ENCODE measurements around the gene PHACTR1. TPM values are rescaled to one million over a fixed set of nuclear protein-coding genes. Genes with fewer than 3 reads are reported as not detected.

PHACTR1 gene
- total RNA-seq, 1 donor from 2014 or later: 0.26 TPM

- no peak overlapping the region for H3K4me3 Mint-ChIP-seq
- H3K9me3 Mint-ChIP-seq: no peaks in the 10 kb centered on the region
- no peak for DNase-seq
- H3K36me3 Mint-ChIP-seq (ENCODE audit: low read depth): no peaks in the 10 kb centered on the region
- intact Hi-C loops (cut with micrococcal nuclease): no loop called here
- no peak overlapping the region for H3K27ac Mint-ChIP-seq
- H3K27me3 Mint-ChIP-seq: no peaks in the 10 kb centered on the region
- no peaks in the 10 kb centered on the region for H3K4me1 Mint-ChIP-seq
Observed at GRCh38 chr6:12832226-12832735, 115.7 kb downstream of the PHACTR1 start.

- DNase-seq: no peak
- H3K9me3 Mint-ChIP-seq: no peaks in the 10 kb centered on the region
- intact Hi-C loops (cut with micrococcal nuclease): no loop called here
- H3K27ac Mint-ChIP-seq: no peak overlapping the region
- H3K4me3 Mint-ChIP-seq: no peak overlapping the region
- no peaks in the 10 kb centered on the region for H3K4me1 Mint-ChIP-seq
- H3K36me3 Mint-ChIP-seq (ENCODE audit: low read depth): no peaks in the 10 kb centered on the region
- no peaks in the 10 kb centered on the region for H3K27me3 Mint-ChIP-seq
Observed at GRCh38 chr6:12836009-12836408, 119.4 kb downstream of the PHACTR1 start.

- no peaks in the 10 kb centered on the region for H3K27me3 Mint-ChIP-seq
- no peak for DNase-seq
- no peaks in the 10 kb centered on the region for H3K9me3 Mint-ChIP-seq
- H3K36me3 Mint-ChIP-seq (ENCODE audit: low read depth): no peaks in the 10 kb centered on the region
- intact Hi-C loops (cut with micrococcal nuclease): no loop called here
- no peaks in the 10 kb centered on the region for H3K4me1 Mint-ChIP-seq
- H3K4me3 Mint-ChIP-seq: no peak overlapping the region
- H3K27ac Mint-ChIP-seq: no peak overlapping the region
Observed at GRCh38 chr6:12841619-12842018, 125.1 kb downstream of the PHACTR1 start.

- intact Hi-C loops (cut with micrococcal nuclease): no loop called here
- no peak for DNase-seq
- Mint-ChIP-seq H3K4me1 (no peaks in the 10 kb centered on the region), H3K27me3 (no peaks in the 10 kb centered on the region), H3K4me3 (no peak overlapping the region), H3K9me3 (no peaks in the 10 kb centered on the region), H3K27ac (no peak overlapping the region), H3K36me3 (ENCODE audit: low read depth) (no peaks in the 10 kb centered on the region)
Observed at GRCh38 chr6:12842114-12842513, 125.5 kb downstream of the PHACTR1 start.

GRCh38 chr6:12842658-12843057, 126.1 kb downstream of the PHACTR1 start:
- H3K9me3 Mint-ChIP-seq: no peaks in the 10 kb centered on the region
- H3K27ac Mint-ChIP-seq: no peak overlapping the region
- intact Hi-C loops (cut with micrococcal nuclease): no loop called here
- no peak for DNase-seq
- no peak overlapping the region for H3K4me3 Mint-ChIP-seq
- no peaks in the 10 kb centered on the region for H3K27me3 Mint-ChIP-seq
- no peaks in the 10 kb centered on the region for H3K4me1 Mint-ChIP-seq
- no peaks in the 10 kb centered on the region for H3K36me3 Mint-ChIP-seq (ENCODE audit: low read depth)

GRCh38 chr6:12844284-12845223, 128.0 kb downstream of the PHACTR1 start:
- no peak for DNase-seq
- intact Hi-C loops (cut with micrococcal nuclease): no loop called here
- no peaks in the 10 kb centered on the region for H3K9me3 Mint-ChIP-seq
- H3K27me3 Mint-ChIP-seq: peaks cover 2% of the 10 kb centered on the region
- no peak overlapping the region for H3K27ac Mint-ChIP-seq
- no peaks in the 10 kb centered on the region for H3K36me3 Mint-ChIP-seq (ENCODE audit: low read depth)
- H3K4me1 Mint-ChIP-seq: no peaks in the 10 kb centered on the region
- H3K4me3 Mint-ChIP-seq: no peak overlapping the region

- Mint-ChIP-seq H3K27me3 (peaks cover 4% of the 10 kb centered on the region), H3K4me1 (no peaks in the 10 kb centered on the region), H3K27ac (no peak overlapping the region), H3K36me3 (ENCODE audit: low read depth) (no peaks in the 10 kb centered on the region), H3K4me3 (no peak overlapping the region), H3K9me3 (no peaks in the 10 kb centered on the region)
- no peak for DNase-seq
- intact Hi-C loops (cut with micrococcal nuclease): no loop called here
Observed at GRCh38 chr6:12845224-12846004, 128.8 kb downstream of the PHACTR1 start.

- Mint-ChIP-seq H3K27me3 (peaks cover 4% of the 10 kb centered on the region), H3K4me3 (no peak overlapping the region), H3K4me1 (no peaks in the 10 kb centered on the region), H3K27ac (no peak overlapping the region), H3K9me3 (no peaks in the 10 kb centered on the region), H3K36me3 (ENCODE audit: low read depth) (no peaks in the 10 kb centered on the region)
- intact Hi-C loops (cut with micrococcal nuclease): no loop called here
- DNase-seq: no peak
Observed at GRCh38 chr6:12848964-12849808, 132.6 kb downstream of the PHACTR1 start.

GRCh38 chr6:12849809-12850198, 133.2 kb downstream of the PHACTR1 start:
- H3K4me1 Mint-ChIP-seq: no peaks in the 10 kb centered on the region

GRCh38 chr6:12851123-12851695, 134.6 kb downstream of the PHACTR1 start:
- intact Hi-C loops (cut with micrococcal nuclease): no loop called here
- H3K4me1 Mint-ChIP-seq: no peaks in the 10 kb centered on the region
- DNase-seq: no peak
- H3K36me3 Mint-ChIP-seq (ENCODE audit: low read depth): no peaks in the 10 kb centered on the region
- no peak overlapping the region for H3K27ac Mint-ChIP-seq
- peaks cover 4% of the 10 kb centered on the region for H3K27me3 Mint-ChIP-seq
- no peaks in the 10 kb centered on the region for H3K9me3 Mint-ChIP-seq
- no peak overlapping the region for H3K4me3 Mint-ChIP-seq

More at GRCh38 chr6:12849809-12850198, 133.2 kb downstream of the PHACTR1 start:
- DNase-seq: no peak
- intact Hi-C loops (cut with micrococcal nuclease): no loop called here
- H3K27ac Mint-ChIP-seq: no peak overlapping the region
- H3K9me3 Mint-ChIP-seq: no peaks in the 10 kb centered on the region
- peaks cover 4% of the 10 kb centered on the region for H3K27me3 Mint-ChIP-seq
- no peak overlapping the region for H3K4me3 Mint-ChIP-seq
- H3K36me3 Mint-ChIP-seq (ENCODE audit: low read depth): no peaks in the 10 kb centered on the region

GRCh38 chr6:12861603-12862002, 145.0 kb downstream of the PHACTR1 start:
- no peak for DNase-seq
- Mint-ChIP-seq H3K4me3 (no peak overlapping the region), H3K36me3 (ENCODE audit: low read depth) (no peaks in the 10 kb centered on the region), H3K27me3 (no peaks in the 10 kb centered on the region), H3K4me1 (no peaks in the 10 kb centered on the region), H3K9me3 (no peaks in the 10 kb centered on the region), H3K27ac (no peak overlapping the region)
- intact Hi-C loops (cut with micrococcal nuclease): no loop called here

- H3K36me3 Mint-ChIP-seq (ENCODE audit: low read depth): no peaks in the 10 kb centered on the region
- no peak overlapping the region for H3K27ac Mint-ChIP-seq
- no peaks in the 10 kb centered on the region for H3K27me3 Mint-ChIP-seq
- intact Hi-C loops (cut with micrococcal nuclease): no loop called here
- no peak overlapping the region for H3K4me3 Mint-ChIP-seq
- H3K4me1 Mint-ChIP-seq: no peaks in the 10 kb centered on the region
- H3K9me3 Mint-ChIP-seq: no peaks in the 10 kb centered on the region
- DNase-seq: no peak
Observed at GRCh38 chr6:12865117-12865516, 148.6 kb downstream of the PHACTR1 start.

GRCh38 chr6:12865671-12866181, 149.2 kb downstream of the PHACTR1 start:
- intact Hi-C loops (cut with micrococcal nuclease): no loop called here

More at GRCh38 chr6:12865671-12866181, 149.2 kb downstream of the PHACTR1 start:
- Mint-ChIP-seq H3K9me3 (no peaks in the 10 kb centered on the region), H3K4me1 (no peaks in the 10 kb centered on the region), H3K27me3 (no peaks in the 10 kb centered on the region), H3K36me3 (ENCODE audit: low read depth) (no peaks in the 10 kb centered on the region), H3K4me3 (no peak overlapping the region), H3K27ac (no peak overlapping the region)
- no peak for DNase-seq
